PC-9 (cell line): Measurements from ENCODE around the gene GLTPD2.

Experiments
- CTCF ChIP-seq: fragments of 200-600 bp; sonication (generic); conservative IDR thresholded peaks from 2 replicates; pipeline ENCODE4 v1.6.1; 2017; ENCODE audit warnings: mixed run types, antibody characterized with exemption, mild to moderate bottlenecking, moderate library complexity
- EZH2 ChIP-seq: fragments of 200-600 bp; sonication (generic); IDR thresholded peaks from 2 replicates; pipeline ENCODE4 v1.8.0; 2017; ENCODE audit warnings: antibody characterized with exemption, low read depth

DNA sequence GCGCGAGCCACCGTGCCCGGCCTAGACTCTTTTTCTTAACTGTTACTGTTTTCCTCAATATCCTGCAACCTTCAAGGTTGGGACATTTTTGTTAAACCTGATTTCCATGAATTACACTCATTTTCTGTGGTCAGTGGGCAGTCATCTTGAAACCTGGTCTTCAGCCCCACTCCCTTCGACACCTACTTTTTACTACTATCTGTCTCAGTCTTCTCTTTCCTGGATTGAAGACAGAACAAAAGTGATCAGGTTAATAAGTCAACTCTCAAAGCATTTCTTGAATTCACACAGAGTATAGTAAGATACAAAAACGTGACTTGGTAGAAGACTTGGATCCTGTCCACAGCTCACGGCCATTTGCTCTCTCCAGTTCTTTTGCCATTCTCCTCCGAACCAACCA, 50.5 kb downstream of the GLTPD2 start:
- TF ChIP-seq CTCF: no peak
- no peak for TF ChIP-seq EZH2
